Measurements from ENCODE around the gene CCL27. TPM values are rescaled to one million over a fixed set of nuclear protein-coding genes. Genes with fewer than 3 reads are reported as not detected.

The CCL27 gene
- total RNA-seq, 6 donors from 2014 or later, result 32.5 TPM; not detected in 5

- Histone ChIP-seq H3K27me3 (peaks cover 1 to 59% (median 24%) of the 10 kb centered on the region in 4 donors), H3K36me3 (peaks cover 0 to under 1% (median 0%) of the 10 kb centered on the region in 4 donors), H3K27ac (no peak overlapping the region), H3K4me1 (peaks cover 20 to 27% (median 23%) of the 10 kb centered on the region in 4 donors), H3K9me3 (no peaks in the 10 kb centered on the region), H3K4me3 (peak overlapping the region in 1 of 4 donors; percentile 15)
- DNase-seq (peak in 1 of 2 donors; percentile 84), ATAC-seq (ENCODE audit: low FRiP score in 2 of 2) (no peak)
- 10 to 31% methylated on average over 8 to 49 of the region's 63 CpGs for WGBS, 2 donors
- TF ChIP-seq, protein P1, sequence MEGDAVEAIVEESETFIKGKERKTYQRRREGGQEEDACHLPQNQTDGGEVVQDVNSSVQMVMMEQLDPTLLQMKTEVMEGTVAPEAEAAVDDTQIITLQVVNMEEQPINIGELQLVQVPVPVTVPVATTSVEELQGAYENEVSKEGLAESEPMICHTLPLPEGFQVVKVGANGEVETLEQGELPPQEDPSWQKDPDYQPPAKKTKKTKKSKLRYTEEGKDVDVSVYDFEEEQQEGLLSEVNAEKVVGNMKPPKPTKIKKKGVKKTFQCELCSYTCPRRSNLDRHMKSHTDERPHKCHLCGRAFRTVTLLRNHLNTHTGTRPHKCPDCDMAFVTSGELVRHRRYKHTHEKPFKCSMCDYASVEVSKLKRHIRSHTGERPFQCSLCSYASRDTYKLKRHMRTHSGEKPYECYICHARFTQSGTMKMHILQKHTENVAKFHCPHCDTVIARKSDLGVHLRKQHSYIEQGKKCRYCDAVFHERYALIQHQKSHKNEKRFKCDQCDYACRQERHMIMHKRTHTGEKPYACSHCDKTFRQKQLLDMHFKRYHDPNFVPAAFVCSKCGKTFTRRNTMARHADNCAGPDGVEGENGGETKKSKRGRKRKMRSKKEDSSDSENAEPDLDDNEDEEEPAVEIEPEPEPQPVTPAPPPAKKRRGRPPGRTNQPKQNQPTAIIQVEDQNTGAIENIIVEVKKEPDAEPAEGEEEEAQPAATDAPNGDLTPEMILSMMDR (IDR thresholded peaks at IDR 0.05), result no peak
- TF ChIP-seq EP300 (IDR thresholded peaks at IDR 0.05) (no peak), POLR2A (IDR thresholded peaks at IDR 0.05) (no peak), POLR2AphosphoS5 (IDR thresholded peaks at IDR 0.05) (no peak)
These were observed 38.9 kb downstream of the CCL27 start for GRCh38 chr9:34623374-34624235.

GRCh38 chr9:34620061-34620994, 42.1 kb downstream of the CCL27 start, which contains the start of gene DCTN3:
Gene DCTN3 (minus strand): TSS chr9:34620495. CDS start chr9:34620464, 31 bp downstream.
- Histone ChIP-seq H3K27me3 (peaks cover 1 to 30% (median 17%) of the 10 kb centered on the region in 4 donors), H3K27ac (peak within 1 kb of the TSS; percentile 26 to 79 (median 54)), H3K9me3 (no peaks in the 10 kb centered on the region), H3K4me3 (peak within 1 kb of the TSS; percentile 79 to 96 (median 92)), H3K36me3 (peaks cover 7 to 32% (median 27%) of the 10 kb centered on the region in 4 donors), H3K4me1 (peaks cover 15 to 24% (median 20%) of the 10 kb centered on the region in 4 donors)
- ATAC-seq (ENCODE audit: low FRiP score in 2 of 2) (peak; percentile 94 to 98), DNase-seq (peak; percentile 89 to 98)
- TF ChIP-seq POLR2A (IDR thresholded peaks at IDR 0.05), result peak in 3 of 4 donors; percentile 25 to 69 (median 51)
- no peak for TF ChIP-seq EP300 (IDR thresholded peaks at IDR 0.05)
- TF ChIP-seq, protein P1 (IDR thresholded peaks at IDR 0.05), result no peak
- TF ChIP-seq POLR2AphosphoS5 (IDR thresholded peaks at IDR 0.05), result peak; percentile 17 to 53
- 6 to 7% methylated on average over 25 to 43 of the region's 43 CpGs for WGBS, 2 donors

DNA sequence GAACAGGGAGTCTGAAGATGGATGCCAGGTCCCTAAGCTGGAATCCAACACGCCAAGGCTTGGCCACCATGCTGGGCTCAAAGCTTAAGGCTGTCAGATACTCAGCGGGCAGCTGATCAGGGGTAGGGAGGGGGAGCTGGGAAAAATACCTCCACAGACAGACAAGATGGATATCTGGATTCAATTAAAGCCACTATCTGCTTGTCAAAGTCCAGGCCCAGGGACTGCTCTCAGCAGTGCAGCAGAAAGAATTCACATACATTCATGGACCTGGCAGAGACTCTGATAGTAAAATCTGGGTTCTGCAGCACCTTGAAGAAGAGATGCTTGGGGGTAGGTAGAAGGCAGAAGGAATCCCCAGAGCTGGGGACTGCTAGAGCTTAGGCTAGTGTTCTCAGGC, 47.3 kb downstream of the CCL27 start:
- TF ChIP-seq POLR2AphosphoS5 (IDR thresholded peaks at IDR 0.05), result no peak
- TF ChIP-seq, protein P1 (IDR thresholded peaks at IDR 0.05), result no peak
- no peak for TF ChIP-seq POLR2A (IDR thresholded peaks at IDR 0.05)
- TF ChIP-seq EP300 (IDR thresholded peaks at IDR 0.05), result no peak
- DNase-seq (no peak), ATAC-seq (ENCODE audit: low FRiP score in 2 of 2) (no peak)
- H3K4me3 ChIP-seq, result no peak overlapping the region
- peaks cover 7 to 49% (median 40%) of the 10 kb centered on the region in 4 donors for H3K36me3 ChIP-seq
- 91% methylated on average over 2 of the region's 2 CpGs for WGBS, 2 donors
- H3K4me1 ChIP-seq, result peaks cover 24 to 37% (median 27%) of the 10 kb centered on the region in 4 donors
- H3K9me3 ChIP-seq, result no peaks in the 10 kb centered on the region
- H3K27ac ChIP-seq, result no peak overlapping the region
- H3K27me3 ChIP-seq, result no peaks in the 10 kb centered on the region

DNA sequence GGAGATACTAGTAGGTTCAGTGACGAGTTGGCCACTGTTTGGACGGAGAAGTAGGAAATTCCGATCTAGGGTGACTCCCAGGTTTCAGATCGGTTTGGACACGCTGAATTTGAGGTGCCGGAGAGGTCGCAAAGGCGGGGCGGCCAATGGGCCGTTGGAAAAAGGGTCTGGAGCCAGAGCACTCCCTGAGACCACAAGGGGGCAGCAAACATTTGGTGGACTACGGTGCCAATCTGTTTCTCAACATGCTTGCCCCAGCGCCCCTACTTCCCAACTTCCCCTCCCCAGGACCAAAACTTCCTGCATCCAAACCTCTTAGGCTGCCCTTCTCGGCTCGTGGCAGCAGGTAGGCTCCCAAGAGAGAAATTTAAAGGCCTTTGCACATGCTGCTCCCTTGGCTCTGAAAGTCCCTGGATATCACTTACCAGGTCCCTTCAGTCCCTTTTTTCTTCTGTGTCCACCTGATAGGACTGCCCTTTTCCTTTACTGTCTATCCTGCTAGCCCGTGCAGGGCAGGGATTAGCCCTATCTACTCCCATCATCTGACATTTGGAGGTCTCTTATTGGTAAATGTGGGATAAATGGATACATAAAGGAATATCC, 49.6 kb downstream of the CCL27 start:
- TF ChIP-seq, protein P1 (IDR thresholded peaks at IDR 0.05), result peak; percentile 72 to 90 (median 81)
- TF ChIP-seq POLR2AphosphoS5 (IDR thresholded peaks at IDR 0.05) (no peak), POLR2A (IDR thresholded peaks at IDR 0.05) (no peak), EP300 (IDR thresholded peaks at IDR 0.05) (no peak)
- Histone ChIP-seq H3K9me3 (no peaks in the 10 kb centered on the region), H3K36me3 (peaks cover 7 to 43% (median 34%) of the 10 kb centered on the region in 4 donors), H3K4me1 (peaks cover 13 to 27% (median 18%) of the 10 kb centered on the region in 4 donors), H3K4me3 (peak overlapping the region; percentile 25 to 71 (median 68)), H3K27me3 (no peaks in the 10 kb centered on the region), H3K27ac (peak overlapping the region; percentile 79 to 92 (median 90))
- DNase-seq (peak in 1 of 2 donors; percentile 83), ATAC-seq (ENCODE audit: low FRiP score in 2 of 2) (peak; percentile 87 to 93)
- WGBS, 2 donors, result 2 to 3% methylated on average over 15 of the region's 15 CpGs

Data from upper lobe of left lung (tissue), 6 donors.